H1 (cell line): ENCODE measurements around the gene FOXA2. TPM values are rescaled to one million over a fixed set of nuclear protein-coding genes. Genes with fewer than 3 reads are reported as not detected.

ENCODE experiments used
- CHD7 ChIP-seq: fragments of 300-600 bp; sonication (generic); IDR thresholded peaks from 2 replicates; pipeline ENCODE4 v1.7.1; 2012; ENCODE audit warnings: low read length, moderate library complexity, mild to moderate bottlenecking, inconsistent platforms; ENCODE audit not compliant: insufficient replicate concordance
- polyA plus RNA-seq, 7 experiments: library from polyadenylated mRNA; depleted of rRNA in 3 of 7; stranded (reverse) in 5 of 7; unstranded in 2 of 7; fragments of >200 nt in 5 of 7; fragments of 200-250 nt in 2 of 7; gene quantifications; 1 replicate in 5 of 7; 2 replicates in 1 of 7; 4 replicates in 1 of 7; pipeline versions ENCODE4 v1.2.1 to v1.2.3, GENCODE V29; 2011 to 2013; ENCODE audit warnings: missing spikeins in 2 of 7, mixed read lengths in 2 of 7
- total RNA-seq: library from RNA; stranded (reverse); fragmentation: NEBNext Ultra II Directional; extraction: Animal tissue kit (Norgen Biotek cat#: 25700); gene quantifications from 2 replicates; pipeline ENCODE4 v1.2.1, GENCODE V29; 2021

Gene FOXA2
- total and polyA plus RNA-seq, 2 of the 8 experiments (the other 6 are each of a cell fraction or from before 2014, with no cell fraction given) = not detected

DNA sequence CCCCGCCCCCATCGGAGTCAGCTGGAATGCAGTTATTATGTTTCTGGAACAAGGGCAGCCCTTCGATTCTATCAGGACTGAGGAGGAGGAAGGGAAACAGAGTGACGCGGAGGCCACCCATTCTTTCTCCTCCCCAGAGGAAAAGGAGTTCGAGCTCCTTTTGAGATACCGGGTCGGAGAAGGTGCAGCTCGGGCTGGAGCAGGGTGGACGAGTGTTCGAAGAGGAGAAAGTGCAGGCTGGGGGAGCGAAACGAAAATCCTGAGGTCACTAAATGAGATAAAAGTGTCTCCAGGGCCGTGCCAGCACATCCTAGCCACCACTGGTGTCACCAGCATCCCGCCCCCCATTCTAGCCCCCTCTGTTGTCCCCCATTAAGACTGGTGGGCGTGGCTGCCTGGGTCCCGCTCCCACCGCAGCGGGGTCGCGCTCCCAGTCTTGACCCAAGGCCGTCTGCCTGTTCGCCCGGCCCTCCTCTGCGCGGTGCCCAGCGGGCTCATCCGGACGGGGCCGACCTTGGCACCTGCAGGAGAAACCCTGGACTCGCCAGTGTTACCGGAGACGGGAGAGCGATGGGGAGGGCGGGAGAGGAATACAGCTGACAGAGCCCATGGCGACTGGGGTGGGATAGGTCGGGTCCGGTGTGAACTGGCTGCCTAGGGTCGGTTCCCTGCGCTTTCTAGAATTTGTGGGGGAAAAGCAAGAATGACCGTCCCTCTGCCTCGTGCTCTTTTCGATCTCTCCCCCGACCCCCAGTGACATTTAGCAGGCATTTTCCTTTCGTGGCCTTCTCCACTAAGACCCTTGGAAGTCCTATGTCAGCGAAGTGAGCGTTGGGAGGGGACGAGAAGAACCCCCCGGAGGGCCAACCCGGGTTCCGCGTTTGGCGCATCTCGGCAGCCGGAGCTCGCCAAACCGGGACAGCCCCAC, 16.2 kb downstream of the FOXA2 start (continued):
- no peak for TF ChIP-seq CHD7
